ENCODE data around the gene KCNS3.

The KCNS3 gene

DNA sequence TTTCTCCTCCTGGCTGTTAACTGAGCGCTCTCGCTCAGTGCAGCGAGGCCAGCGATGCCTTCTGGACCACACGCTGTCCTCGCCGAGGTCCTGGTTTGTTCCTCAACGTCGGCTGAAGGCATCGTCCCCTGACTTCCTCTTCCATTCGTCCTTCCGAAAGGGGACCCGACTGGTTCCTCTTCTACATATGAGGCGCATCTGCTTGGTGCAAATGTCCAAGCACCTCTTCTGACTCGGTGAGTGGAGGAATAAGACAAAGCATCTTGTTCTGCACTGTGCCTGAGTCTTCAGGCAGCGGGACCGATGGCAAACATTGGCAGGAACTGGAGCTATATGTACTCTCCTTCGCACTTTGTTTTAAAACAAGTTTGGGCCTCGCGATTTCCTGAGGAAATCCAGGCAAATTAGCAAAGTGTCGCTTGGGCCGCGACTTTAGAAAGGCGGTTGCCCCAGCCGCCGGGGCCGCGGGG is 621 bp upstream of the KCNS3 start:
- DNase-seq (ENCODE audit: low read depth in 2 of 2): no peak

DNA sequence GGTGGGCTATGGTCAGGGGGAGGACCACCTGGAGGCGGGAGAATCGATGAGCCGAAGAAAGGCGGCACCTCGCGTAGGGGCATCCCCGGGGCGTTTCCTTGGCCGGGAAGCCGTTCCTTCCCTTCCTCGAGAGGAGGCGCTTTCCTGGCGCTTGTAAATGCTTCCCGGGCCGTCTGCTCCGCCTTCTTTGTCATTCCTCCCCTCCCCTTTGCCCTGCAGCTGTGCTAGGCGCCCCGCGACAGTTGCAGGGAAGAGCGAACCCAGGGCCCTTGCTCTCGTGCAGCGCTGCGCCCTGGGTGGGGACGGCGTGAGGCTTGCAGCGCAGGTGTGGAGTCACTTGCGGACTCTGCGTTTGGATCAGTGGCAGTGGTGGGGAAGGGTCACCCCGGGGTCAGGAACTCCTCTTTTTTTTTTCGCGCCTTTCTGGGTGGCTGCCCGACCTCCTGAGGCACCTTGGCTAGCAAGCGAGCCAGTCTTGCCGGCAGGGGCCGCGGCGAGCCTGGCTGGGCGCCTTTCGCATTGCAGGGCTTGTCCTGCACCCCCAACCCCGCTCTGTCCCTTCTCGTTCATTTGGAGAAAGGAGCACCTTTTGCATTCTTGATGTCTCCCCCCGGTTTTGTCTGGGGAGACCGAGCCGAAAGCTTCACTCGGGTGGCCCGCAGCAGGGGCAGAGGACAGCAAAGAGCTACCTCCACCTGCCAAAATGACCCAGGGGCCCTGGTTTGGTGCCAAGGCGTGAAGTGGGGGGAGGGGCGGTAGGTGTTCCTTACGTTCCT is 858 bp downstream of the KCNS3 start:
- DNase-seq (ENCODE audit: low read depth in 2 of 2): no peak

DNA sequence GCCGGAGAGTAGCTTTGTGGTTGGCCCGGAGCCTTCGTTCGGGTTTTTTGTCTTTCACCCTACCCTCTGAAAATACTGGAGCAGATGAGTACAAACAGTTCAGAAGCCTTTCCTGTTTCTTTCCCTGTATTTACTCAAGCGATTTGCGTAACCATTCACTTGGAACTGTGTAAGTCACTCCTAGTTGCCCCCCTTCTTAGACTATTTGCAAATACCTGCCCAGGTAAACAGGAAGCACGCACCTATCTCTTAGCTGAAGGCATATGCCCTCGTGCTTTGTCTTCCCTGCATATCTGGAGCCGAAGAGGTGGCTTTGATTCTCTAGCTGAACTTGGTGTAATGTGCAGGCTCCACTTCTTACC is 1.4 kb downstream of the KCNS3 start:
- no peak for DNase-seq (ENCODE audit: low read depth in 2 of 2)

GRCh38 chr2:17892770-17893534 is 14.5 kb downstream of the KCNS3 start:
- DNase-seq (ENCODE audit: low read depth in 2 of 2): no peak

DNA sequence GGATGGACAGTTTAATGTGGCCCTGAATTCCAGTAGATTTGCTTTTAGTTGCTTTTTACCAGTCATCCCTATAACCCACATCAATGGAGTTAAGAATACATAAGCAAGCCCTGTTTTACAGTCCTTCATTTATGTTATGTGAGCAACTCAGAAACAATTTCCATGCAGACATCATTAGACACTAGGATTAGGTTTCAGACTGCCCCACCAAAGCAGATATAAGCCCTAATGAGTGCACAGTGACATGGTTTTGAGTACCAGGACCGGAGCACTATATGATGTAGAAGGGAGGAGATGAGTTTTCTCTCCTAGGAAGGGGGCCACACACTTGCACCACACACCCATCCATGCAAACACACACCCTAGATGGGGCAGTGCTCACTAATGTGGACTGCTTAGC is 15.5 kb downstream of the KCNS3 start:
- no peak for DNase-seq (ENCODE audit: low read depth in 2 of 2)

DNA sequence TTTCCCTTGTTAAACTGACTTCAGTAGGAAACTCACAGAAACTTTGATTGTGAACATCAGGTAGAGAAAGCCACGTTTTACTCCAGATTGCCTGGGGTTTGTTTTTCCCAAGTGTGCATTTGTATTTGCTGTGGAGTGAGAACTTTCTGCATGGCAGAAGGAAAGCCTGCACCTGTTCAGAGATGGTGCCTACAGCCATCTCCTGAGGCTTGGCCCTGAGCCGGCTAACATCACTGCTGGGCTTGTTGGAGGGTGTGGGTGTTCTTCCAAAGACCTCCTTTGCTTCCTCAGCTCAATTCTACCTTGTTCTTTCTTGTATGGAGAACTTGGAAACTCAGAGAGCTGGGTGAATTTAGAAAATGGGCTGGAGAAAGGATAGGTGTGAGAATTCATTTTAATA is 16.1 kb downstream of the KCNS3 start:
- DNase-seq (ENCODE audit: low read depth in 2 of 2): no peak

- DNase-seq (ENCODE audit: low read depth in 2 of 2): no peak
These were observed 21.4 kb downstream of the KCNS3 start for GRCh38 chr2:17899871-17900270.

- DNase-seq (ENCODE audit: low read depth in 2 of 2): no peak
These were observed 22.8 kb downstream of the KCNS3 start for GRCh38 chr2:17901246-17901645.

DNA sequence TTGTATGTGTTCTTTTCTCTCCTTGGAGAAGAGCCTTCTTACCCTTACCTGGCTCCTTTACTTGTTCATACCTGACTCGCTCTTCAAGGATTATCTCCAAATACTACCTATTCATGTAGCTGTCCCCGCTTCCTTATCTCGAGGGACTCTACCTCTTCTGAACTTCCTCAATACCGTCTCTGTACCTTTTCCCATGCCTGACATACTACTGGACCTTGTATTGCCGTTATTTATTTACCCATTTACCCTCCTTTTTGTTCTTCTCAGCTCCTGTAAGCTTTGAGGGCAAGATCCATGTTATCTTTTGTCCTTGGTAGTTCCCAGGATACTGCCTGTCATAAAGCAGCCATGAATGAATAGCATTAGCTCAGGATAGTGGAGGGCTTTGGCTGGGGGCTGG is 32.5 kb downstream of the KCNS3 start:
- no peak for DNase-seq (ENCODE audit: low read depth in 2 of 2)

GRCh38 chr2:17911491-17912260 is 33.2 kb downstream of the KCNS3 start:
- no peak for DNase-seq (ENCODE audit: low read depth in 2 of 2)

- DNase-seq (ENCODE audit: low read depth in 2 of 2): no peak
These were observed 33.8 kb downstream of the KCNS3 start for GRCh38 chr2:17912266-17912691.

GRCh38 chr2:17915099-17915498 is 36.6 kb downstream of the KCNS3 start:
- DNase-seq (ENCODE audit: low read depth in 2 of 2): no peak

- no peak for DNase-seq (ENCODE audit: low read depth in 2 of 2)
These were observed 37.5 kb downstream of the KCNS3 start for GRCh38 chr2:17915811-17916518.

GRCh38 chr2:17916584-17916983 is 38.1 kb downstream of the KCNS3 start:
- no peak for DNase-seq (ENCODE audit: low read depth in 2 of 2)

DNA sequence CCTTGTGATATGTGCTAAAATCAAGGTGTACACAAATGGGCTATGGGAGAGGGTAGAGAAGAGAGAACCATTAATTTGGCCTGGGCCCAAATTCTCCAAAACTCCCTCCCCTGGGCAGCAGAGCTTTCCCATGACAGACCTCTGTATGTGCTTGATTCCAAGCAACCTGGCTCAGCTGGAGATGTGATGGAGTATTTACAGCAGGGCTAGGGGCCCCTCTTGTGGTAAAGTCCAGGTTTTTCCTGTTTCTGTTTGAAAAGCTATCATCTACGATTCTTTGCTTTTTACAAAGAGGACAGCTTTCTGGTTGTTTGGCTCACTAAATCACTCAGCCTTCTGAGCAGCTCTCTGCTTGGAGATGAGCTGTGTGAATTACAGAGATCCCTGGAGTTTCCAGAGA is 40.3 kb downstream of the KCNS3 start:
- DNase-seq (ENCODE audit: low read depth in 2 of 2): no peak

DNA sequence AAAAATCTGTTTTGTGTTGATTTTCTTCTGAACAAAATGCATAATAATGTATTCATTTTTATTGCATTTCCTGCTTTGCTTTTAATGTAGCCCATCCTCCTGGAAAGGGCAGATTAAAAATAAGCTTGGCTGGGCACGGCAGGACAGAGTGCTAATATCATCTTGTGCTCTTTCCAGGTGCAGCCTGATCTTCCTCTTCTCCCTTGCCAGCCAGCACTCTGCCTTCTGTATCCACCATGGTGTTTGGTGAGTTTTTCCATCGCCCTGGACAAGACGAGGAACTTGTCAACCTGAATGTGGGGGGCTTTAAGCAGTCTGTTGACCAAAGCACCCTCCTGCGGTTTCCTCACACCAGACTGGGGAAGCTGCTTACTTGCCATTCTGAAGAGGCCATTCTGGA is 52.3 kb downstream of the KCNS3 start:
- DNase-seq (ENCODE audit: low read depth in 2 of 2): no peak

GRCh38 chr2:17933256-17933655 is 54.8 kb downstream of the KCNS3 start:
- no peak for DNase-seq (ENCODE audit: low read depth in 2 of 2)

GRCh38 chr2:17934721-17935120 is 56.3 kb downstream of the KCNS3 start:
- no peak for DNase-seq (ENCODE audit: low read depth in 2 of 2)

DNA sequence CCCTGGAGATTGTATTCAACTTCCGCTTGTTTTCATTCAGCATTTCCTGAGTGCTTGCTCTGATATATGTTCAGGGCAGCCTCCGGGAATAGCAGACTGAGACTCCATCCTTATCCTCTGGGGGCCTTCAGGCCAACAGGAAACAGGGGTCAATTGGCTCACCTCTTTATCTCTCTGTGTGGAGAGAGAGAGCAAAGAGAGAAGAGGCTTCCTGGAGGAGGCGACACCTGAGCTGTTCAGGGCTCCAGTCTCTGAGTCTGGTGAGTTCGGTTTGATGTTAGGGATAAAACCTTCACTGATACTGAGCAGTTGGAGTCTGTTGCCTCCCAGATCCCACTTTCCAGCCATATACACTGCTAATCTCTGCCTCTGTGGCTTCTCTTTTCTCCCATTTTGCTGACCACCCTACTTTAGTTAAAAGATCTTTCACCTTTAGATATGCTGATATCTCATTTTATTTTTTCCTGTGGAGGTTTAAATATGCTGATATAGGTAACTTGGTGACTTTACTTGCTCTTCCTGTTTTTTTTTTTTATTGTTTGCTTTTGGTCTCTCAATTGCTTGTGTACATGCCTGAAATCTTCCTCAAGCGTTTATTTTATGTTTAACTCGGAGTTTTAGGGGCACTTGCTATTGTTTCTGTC is 56.9 kb downstream of the KCNS3 start:
- DNase-seq (ENCODE audit: low read depth in 2 of 2): no peak

DNA sequence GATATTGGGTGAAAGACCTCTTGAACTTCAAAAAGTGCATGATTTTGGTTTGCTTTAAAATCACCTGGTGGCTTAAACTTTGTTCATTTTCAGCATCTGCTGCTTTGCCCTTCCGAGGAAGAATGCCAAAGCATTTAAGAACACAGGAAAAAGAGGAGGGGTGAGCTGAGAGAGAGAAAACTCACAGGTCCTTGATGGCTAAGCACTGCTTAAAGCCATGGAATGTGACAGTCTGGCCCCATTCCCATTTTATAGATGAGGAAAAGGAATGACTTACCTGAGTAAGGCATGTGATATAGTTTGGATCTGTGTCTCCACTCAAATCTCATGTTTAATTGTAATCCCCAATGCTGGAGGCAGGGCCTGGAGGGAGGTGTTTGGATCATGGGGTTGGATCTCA is 58.1 kb downstream of the KCNS3 start:
- DNase-seq (ENCODE audit: low read depth in 2 of 2): no peak

DNA sequence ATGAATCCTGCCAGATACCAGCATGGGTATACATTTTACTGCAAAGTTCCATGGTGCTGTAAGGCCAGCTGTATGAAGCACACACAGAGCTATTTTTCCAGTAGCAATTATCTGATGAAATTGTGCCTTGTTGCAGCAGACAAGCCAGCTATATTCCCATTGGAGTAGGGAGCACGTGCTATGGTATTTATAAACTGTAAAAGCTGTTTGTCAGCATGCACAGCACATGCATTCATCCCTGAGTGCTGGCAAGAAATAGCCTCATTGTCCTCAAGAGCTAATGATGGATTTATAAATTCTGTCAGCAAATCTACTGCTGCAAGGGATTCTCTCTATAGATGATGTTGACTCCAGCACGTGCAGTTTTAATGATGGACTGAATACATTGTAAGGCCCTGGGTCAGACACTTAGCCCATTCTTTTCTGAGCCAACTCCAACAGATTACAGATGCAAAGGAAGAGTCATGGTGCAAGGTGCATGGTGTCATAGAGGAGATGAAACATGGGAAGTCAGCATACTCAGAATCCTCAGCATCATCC is 61.7 kb downstream of the KCNS3 start:
- DNase-seq (ENCODE audit: low read depth in 2 of 2): no peak
